ENCODE data around the gene RPF1.

RPF1 gene

DNA sequence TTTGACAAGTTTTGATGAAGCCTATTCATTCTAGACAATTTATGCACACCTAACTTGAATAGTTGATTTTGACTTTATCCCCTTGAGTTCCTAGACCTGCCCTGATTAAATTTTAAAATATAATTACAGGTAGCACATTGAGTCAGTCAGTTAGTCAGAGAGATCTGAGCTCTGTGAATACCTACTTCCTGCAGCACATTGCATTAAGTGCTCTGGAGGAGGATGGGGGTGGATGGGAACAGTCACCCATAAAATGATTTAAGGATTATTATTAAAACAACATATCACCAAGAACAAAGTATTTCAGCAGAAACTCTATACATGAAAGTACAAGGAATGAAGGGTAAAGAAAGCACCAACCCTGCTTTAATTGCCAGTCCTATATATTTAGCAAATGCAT, 11.8 kb upstream of the RPF1 start:
- no peak overlapping the region for H3K4me3 ChIP-seq (ENCODE audit: low read depth, low read length)
- TF ChIP-seq, protein P1, sequence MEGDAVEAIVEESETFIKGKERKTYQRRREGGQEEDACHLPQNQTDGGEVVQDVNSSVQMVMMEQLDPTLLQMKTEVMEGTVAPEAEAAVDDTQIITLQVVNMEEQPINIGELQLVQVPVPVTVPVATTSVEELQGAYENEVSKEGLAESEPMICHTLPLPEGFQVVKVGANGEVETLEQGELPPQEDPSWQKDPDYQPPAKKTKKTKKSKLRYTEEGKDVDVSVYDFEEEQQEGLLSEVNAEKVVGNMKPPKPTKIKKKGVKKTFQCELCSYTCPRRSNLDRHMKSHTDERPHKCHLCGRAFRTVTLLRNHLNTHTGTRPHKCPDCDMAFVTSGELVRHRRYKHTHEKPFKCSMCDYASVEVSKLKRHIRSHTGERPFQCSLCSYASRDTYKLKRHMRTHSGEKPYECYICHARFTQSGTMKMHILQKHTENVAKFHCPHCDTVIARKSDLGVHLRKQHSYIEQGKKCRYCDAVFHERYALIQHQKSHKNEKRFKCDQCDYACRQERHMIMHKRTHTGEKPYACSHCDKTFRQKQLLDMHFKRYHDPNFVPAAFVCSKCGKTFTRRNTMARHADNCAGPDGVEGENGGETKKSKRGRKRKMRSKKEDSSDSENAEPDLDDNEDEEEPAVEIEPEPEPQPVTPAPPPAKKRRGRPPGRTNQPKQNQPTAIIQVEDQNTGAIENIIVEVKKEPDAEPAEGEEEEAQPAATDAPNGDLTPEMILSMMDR (IDR thresholded peaks at IDR 0.05; ENCODE audit: insufficient read depth, low read depth, low read length, missing control alignments): no peak
- no peak for DNase-seq (ENCODE audit: low read depth)

DNA sequence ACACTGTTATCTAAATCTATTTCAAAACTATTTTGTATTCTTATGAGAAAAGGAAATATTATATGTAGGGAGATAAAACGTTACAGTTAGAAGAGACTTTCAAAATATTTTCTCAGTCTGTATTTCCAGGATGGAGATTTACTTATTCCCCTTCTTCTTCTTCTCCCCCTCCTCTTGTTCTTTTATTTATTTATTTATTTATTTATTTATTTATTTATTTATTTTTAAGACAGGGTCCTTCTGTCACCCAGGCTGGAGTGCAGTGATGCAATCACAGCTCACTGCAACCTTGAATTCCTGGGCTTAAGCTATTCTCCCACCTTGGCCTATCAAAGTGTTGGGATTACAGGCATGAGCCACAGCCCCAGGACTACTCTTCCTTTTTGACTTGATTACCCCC, 2.8 kb upstream of the RPF1 start:
- H3K4me3 ChIP-seq (ENCODE audit: low read depth, low read length): no peak overlapping the region
- no peak for DNase-seq (ENCODE audit: low read depth)
- TF ChIP-seq, protein P1 (IDR thresholded peaks at IDR 0.05; ENCODE audit: insufficient read depth, low read depth, low read length, missing control alignments): no peak

- TF ChIP-seq, protein P1 (IDR thresholded peaks at IDR 0.05; ENCODE audit: insufficient read depth, low read depth, low read length, missing control alignments): no peak
- peak; percentile 18 for DNase-seq (ENCODE audit: low read depth)
- H3K4me3 ChIP-seq (ENCODE audit: low read depth, low read length): peak overlapping the region; percentile 100
Measured at GRCh38 chr1:84479998-84480397, 932 bp downstream of the RPF1 start.

DNA sequence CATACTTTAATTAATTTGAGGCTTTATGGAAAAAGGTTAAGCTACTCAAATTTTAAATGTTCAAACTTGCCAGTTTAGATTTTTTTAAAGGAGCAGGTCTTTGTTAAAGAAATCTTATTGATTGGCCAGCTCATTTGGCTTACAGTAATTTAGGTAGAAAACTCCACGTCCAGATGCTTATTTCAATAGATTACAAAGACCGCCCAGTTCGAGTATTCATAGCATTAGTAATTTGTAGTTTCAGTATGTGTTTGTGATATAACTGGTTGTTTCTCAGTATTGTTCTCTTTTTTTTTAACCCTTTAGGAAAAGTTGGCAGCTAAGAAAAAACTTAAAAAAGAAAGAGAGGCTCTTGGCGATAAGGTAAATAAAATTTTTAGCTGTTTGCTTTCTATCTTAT, 1.6 kb downstream of the RPF1 start:
- peak overlapping the region; percentile 100 for H3K4me3 ChIP-seq (ENCODE audit: low read depth, low read length)
- TF ChIP-seq, protein P1 (IDR thresholded peaks at IDR 0.05; ENCODE audit: insufficient read depth, low read depth, low read length, missing control alignments): no peak
- DNase-seq (ENCODE audit: low read depth): peak; percentile 40

DNA sequence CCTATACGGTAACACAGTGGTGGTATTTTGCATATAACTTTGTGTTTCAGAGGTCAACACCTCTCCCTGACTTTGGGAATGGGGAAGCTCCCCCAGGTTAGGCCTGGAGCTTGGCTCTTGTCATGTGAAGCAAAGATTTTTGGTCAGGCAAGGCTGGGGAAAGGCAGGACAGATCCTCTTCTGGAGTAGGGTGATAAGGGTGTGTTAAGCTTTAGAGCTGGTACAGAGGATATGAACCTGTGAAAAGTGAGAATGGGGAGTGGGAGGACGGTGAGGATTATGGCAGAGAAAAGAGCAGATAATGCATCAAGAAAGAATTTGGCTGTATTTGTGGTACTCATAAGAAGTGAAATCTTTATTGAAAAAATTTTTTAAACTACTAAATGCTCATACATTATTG, 2.3 kb downstream of the RPF1 start:
- H3K4me3 ChIP-seq (ENCODE audit: low read depth, low read length): no peak overlapping the region
- TF ChIP-seq, protein P1 (IDR thresholded peaks at IDR 0.05; ENCODE audit: insufficient read depth, low read depth, low read length, missing control alignments): no peak
- no peak for DNase-seq (ENCODE audit: low read depth)

- DNase-seq (ENCODE audit: low read depth): no peak
- TF ChIP-seq, protein P1 (IDR thresholded peaks at IDR 0.05; ENCODE audit: insufficient read depth, low read depth, low read length, missing control alignments): no peak
- H3K4me3 ChIP-seq (ENCODE audit: low read depth, low read length): no peak overlapping the region
Measured at GRCh38 chr1:84488107-84488506, 9.0 kb downstream of the RPF1 start.

DNA sequence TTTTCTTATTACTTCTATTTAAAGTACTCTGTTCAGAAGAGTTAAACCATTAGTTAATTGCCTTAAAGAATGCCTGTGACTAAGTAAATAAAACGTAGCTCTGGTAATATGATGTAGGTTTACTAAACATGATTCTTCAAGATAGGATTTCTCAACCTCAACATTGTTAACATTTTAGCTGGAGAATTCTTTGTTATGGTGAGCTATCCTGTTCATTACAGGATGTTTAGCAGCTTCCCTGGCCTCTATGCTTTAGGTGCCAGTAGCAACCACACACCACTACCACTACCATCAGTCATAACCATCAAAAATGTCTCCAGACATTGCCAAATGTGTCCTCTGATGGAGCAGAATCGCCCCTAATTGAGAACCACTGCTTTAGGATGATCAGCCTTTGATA, 10.7 kb downstream of the RPF1 start:
- DNase-seq (ENCODE audit: low read depth): no peak
- H3K4me3 ChIP-seq (ENCODE audit: low read depth, low read length): no peak overlapping the region
- TF ChIP-seq, protein P1 (IDR thresholded peaks at IDR 0.05; ENCODE audit: insufficient read depth, low read depth, low read length, missing control alignments): no peak
